SK-N-SH treated with all-trans-retinoic acid at 6 μM for 48 hours (cell line): ENCODE results near the gene ALDH16A1.

Source experiments
- ARNTL ChIP-seq: fragments of 450-650 bp; formaldehyde crosslinking; IDR thresholded peaks from 2 replicates; pipeline ENCODE4 v1.5.0; 2020; ENCODE audit warnings: low read depth, mild to moderate bottlenecking, moderate library complexity, borderline replicate concordance
- CSRNP3 ChIP-seq: fragments of 250-450 bp; sonication (Bioruptor Pico); IDR thresholded peaks from 2 replicates; pipeline ENCODE4 v1.5.1; 2021; ENCODE audit warnings: mild to moderate bottlenecking, moderate library complexity
- OSR1 ChIP-seq: fragments of 250-450 bp; sonication (Bioruptor Pico); IDR thresholded peaks from 2 replicates; pipeline ENCODE4 v1.8.0; 2022; ENCODE audit warnings: moderate library complexity, mild to moderate bottlenecking, inconsistent platforms
- PATZ1 ChIP-seq: fragments of 250-450 bp; sonication (Bioruptor Pico); IDR thresholded peaks from 2 replicates; pipeline ENCODE4 v1.8.0; 2020; ENCODE audit warnings: mild to moderate bottlenecking, moderate library complexity, borderline replicate concordance
- SNAI2 ChIP-seq: fragments of 250-450 bp; sonication (Bioruptor Pico); IDR thresholded peaks from 2 replicates; pipeline ENCODE4 v1.5.0; 2020; ENCODE audit warnings: mild to moderate bottlenecking, moderate library complexity
- ZC3H10 ChIP-seq: fragments of 250-450 bp; sonication (Bioruptor Pico); IDR thresholded peaks from 2 replicates; pipeline ENCODE4 v1.5.1; 2021; ENCODE audit warnings: mild to moderate bottlenecking, moderate library complexity
- ZFP3 ChIP-seq: fragments of 250-450 bp; sonication (Bioruptor Pico); IDR thresholded peaks from 2 replicates; pipeline ENCODE4 v1.5.0; 2020; ENCODE audit warnings: mild to moderate bottlenecking, moderate library complexity
- ZFP30 ChIP-seq: fragments of 450-650 bp; formaldehyde crosslinking; IDR thresholded peaks from 2 replicates; pipeline ENCODE4 v1.5.0; 2022; ENCODE audit warnings: mild to moderate bottlenecking, moderate library complexity

GRCh38 chr19:49440439-49441209 is 12.4 kb upstream of the ALDH16A1 start:
- TF ChIP-seq OSR1 (CRISPR knock-in tag) (no peak), SNAI2 (CRISPR knock-in tag) (no peak), ARNTL (CRISPR knock-in tag) (no peak), ZFP30 (CRISPR knock-in tag) (no peak), ZFP3 (CRISPR knock-in tag) (no peak), ZC3H10 (no peak), PATZ1 (CRISPR knock-in tag) (no peak), CSRNP3 (no peak)
